Measurements from ENCODE around the gene UGT1A3.

UGT1A3 gene

DNA sequence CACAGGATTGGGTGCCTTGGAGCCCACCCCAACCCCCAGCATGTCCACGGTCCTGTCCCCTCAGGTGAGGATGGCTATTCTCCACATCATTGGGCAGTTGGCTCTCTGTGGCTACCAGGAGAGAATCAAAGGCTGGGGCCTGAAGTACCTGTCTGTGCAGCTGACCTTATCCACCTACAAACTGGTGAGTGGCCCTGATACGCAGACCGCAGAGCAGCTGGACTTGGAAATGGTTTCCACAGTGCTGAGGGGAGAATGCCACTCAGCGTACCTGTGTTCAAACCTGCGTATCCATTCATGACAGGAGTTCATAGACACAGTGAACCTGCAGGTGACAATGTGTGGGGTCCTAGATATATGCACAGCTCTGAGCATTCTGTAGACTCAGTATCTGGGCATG is 70.9 kb downstream of the UGT1A3 start:
- FAIRE-seq, result no peak
- no peak for DNase-seq (ENCODE audit: insufficient read length, low spot score)
- TF ChIP-seq TAF1 (IDR thresholded peaks at IDR 0.05; ENCODE audit: low read depth, low read length) (no peak), PAX5 (IDR thresholded peaks at IDR 0.05; ENCODE audit: insufficient read depth, low read length, severe bottlenecking) (no peak), SPI1 (IDR thresholded peaks at IDR 0.05; ENCODE audit: low read depth, low read length) (no peak), POLR2A (IDR thresholded peaks at IDR 0.05; ENCODE audit: low read depth, low read length) (no peak), POLR2AphosphoS5 (IDR thresholded peaks at IDR 0.05; ENCODE audit: low read depth, low read length) (no peak), POU2F2 (IDR thresholded peaks at IDR 0.05; ENCODE audit: low read depth, low read length) (no peak)

- no peak for DNase-seq (ENCODE audit: insufficient read length, low spot score)
- no peak for FAIRE-seq
- no peak for TF ChIP-seq POLR2A (IDR thresholded peaks at IDR 0.05; ENCODE audit: low read depth, low read length)
- TF ChIP-seq POLR2AphosphoS5 (IDR thresholded peaks at IDR 0.05; ENCODE audit: low read depth, low read length), result no peak
- TF ChIP-seq SPI1 (IDR thresholded peaks at IDR 0.05; ENCODE audit: low read depth, low read length), result no peak
- TF ChIP-seq POU2F2 (IDR thresholded peaks at IDR 0.05; ENCODE audit: low read depth, low read length), result no peak
- TF ChIP-seq TAF1 (IDR thresholded peaks at IDR 0.05; ENCODE audit: low read depth, low read length), result no peak
- no peak for TF ChIP-seq PAX5 (IDR thresholded peaks at IDR 0.05; ENCODE audit: insufficient read depth, low read length, severe bottlenecking)
These were observed 71.4 kb downstream of the UGT1A3 start for GRCh38 chr2:233800208-233800607.

DNA sequence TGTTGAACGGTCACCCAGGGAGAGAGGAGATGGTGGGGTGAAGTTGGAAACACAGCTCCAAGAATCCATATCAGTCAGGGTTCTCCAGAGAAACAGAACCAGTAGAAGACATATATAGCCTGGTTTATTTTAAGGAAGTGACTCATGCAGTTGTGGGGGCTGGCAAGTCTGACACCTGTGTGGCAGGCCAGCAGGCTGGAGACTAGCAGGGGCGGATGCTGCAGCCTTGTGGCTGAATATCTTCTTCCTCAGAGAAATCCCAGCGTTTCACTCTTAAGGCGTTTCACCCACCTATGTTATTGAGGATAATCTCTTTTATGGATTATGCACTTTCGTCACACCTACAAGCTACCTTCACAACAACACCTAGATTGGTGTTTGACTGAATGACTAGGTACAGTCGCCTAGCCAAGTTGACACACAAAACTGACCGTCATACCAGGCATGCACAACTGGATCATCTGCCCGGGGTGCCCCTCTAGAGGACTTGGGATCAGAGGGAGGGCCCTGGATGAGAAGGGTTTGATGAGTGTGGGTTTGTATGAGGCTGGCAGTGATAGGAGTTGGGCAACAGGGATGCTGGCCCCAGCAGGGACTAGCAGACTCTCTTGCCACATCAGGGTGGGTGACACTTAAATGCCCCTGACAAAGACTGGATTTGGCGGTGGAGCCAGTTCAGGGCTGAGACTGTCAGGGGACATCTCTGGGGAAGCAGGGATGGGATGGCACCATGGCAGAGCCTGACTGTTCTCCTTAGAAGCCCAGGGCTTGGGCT is 72.7 kb downstream of the UGT1A3 start:
- peak; percentile 23 for FAIRE-seq
- TF ChIP-seq TAF1 (IDR thresholded peaks at IDR 0.05; ENCODE audit: low read depth, low read length), result no peak
- peak; percentile 71 for TF ChIP-seq SPI1 (IDR thresholded peaks at IDR 0.05; ENCODE audit: low read depth, low read length)
- DNase-seq (ENCODE audit: insufficient read length, low spot score), result no peak

DNA sequence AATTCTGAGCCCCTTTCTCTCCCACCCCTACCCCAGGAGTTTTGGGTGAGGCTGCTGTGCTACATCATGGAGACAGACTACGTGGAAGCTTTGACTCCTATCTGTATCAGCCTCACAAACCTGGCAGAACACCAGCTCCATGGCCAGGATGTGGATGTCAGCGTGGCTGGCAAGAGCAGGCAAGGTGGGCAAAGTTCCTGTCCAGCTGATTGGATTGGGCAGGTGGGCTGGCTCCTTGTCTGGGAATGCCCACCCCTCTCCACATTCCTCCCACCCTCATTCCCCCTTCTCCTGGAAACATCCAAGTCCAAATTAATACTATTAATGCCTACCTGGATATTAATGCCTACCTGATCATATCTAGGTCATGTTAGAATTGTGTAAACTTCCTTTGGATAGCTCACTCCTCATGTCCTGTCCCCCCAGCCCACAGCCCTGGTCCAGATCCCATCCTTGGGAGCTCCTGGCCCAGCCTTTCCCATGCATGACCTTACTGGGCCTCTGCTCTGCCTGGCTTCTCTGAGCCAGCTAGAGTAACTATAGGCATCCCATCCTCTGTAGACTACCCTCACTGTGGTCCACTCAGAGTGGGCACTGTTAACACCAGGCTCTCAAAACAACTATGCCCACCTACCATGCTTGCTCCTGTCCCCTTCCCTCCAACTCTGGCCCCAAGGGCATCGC is 73.4 kb downstream of the UGT1A3 start:
- DNase-seq (ENCODE audit: insufficient read length, low spot score), result no peak
- TF ChIP-seq TAF1 (IDR thresholded peaks at IDR 0.05; ENCODE audit: low read depth, low read length) (no peak), POU2F2 (IDR thresholded peaks at IDR 0.05; ENCODE audit: low read depth, low read length) (no peak), SPI1 (IDR thresholded peaks at IDR 0.05; ENCODE audit: low read depth, low read length) (no peak), PAX5 (IDR thresholded peaks at IDR 0.05; ENCODE audit: insufficient read depth, low read length, severe bottlenecking) (no peak), POLR2A (IDR thresholded peaks at IDR 0.05; ENCODE audit: low read depth, low read length) (no peak), POLR2AphosphoS5 (IDR thresholded peaks at IDR 0.05; ENCODE audit: low read depth, low read length) (no peak)
- no peak for FAIRE-seq

- FAIRE-seq (no peak), DNase-seq (ENCODE audit: insufficient read length, low spot score) (no peak)
- TF ChIP-seq PAX5 (IDR thresholded peaks at IDR 0.05; ENCODE audit: insufficient read depth, low read length, severe bottlenecking) (no peak), POU2F2 (IDR thresholded peaks at IDR 0.05; ENCODE audit: low read depth, low read length) (no peak), POLR2AphosphoS5 (IDR thresholded peaks at IDR 0.05; ENCODE audit: low read depth, low read length) (no peak), TAF1 (IDR thresholded peaks at IDR 0.05; ENCODE audit: low read depth, low read length) (no peak), POLR2A (IDR thresholded peaks at IDR 0.05; ENCODE audit: low read depth, low read length) (no peak), SPI1 (IDR thresholded peaks at IDR 0.05; ENCODE audit: low read depth, low read length) (no peak)
These were observed 74.6 kb downstream of the UGT1A3 start for GRCh38 chr2:233803292-233803911.

GRCh38 chr2:233803994-233804393 is 75.2 kb downstream of the UGT1A3 start:
- no peak for DNase-seq (ENCODE audit: insufficient read length, low spot score)
- TF ChIP-seq PAX5 (IDR thresholded peaks at IDR 0.05; ENCODE audit: insufficient read depth, low read length, severe bottlenecking) (no peak), POLR2A (IDR thresholded peaks at IDR 0.05; ENCODE audit: low read depth, low read length) (no peak), POLR2AphosphoS5 (IDR thresholded peaks at IDR 0.05; ENCODE audit: low read depth, low read length) (no peak), SPI1 (IDR thresholded peaks at IDR 0.05; ENCODE audit: low read depth, low read length) (no peak), TAF1 (IDR thresholded peaks at IDR 0.05; ENCODE audit: low read depth, low read length) (no peak), POU2F2 (IDR thresholded peaks at IDR 0.05; ENCODE audit: low read depth, low read length) (no peak)
- no peak for FAIRE-seq

DNA sequence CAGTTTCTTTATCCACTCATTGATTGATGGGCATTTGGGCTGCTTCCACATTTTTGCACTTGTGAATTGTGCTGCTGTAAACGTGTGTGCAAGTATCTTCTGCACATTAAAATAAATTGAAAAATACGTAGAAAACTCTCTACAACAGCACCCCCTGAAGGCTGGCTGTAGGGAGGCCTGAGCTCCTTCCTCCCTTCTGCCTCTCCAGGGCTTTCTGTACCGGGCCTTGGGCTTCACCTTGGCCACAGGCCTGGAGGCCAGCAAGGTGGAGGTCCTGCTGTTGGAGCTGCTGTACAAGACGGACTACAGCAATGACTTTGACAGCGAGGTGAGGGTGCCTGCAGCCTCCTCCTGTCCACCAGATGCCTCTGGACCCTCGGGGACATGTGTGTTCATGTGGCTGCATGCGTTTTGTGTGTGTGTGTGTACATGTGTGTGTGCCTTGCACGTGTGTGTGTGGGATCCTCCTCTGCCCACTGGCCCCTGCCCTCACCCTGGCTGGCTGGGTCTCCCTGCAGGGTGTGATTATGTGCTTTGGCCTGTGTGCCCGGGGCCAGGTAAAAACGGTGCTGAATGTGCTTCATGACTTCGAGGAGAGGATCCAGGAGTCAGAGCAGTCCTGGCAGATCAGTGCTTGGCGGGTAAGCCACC is 78.5 kb downstream of the UGT1A3 start:
- TF ChIP-seq POLR2A (IDR thresholded peaks at IDR 0.05; ENCODE audit: low read depth, low read length), result no peak
- no peak for TF ChIP-seq POLR2AphosphoS5 (IDR thresholded peaks at IDR 0.05; ENCODE audit: low read depth, low read length)
- TF ChIP-seq PAX5 (IDR thresholded peaks at IDR 0.05; ENCODE audit: insufficient read depth, low read length, severe bottlenecking), result no peak
- TF ChIP-seq TAF1 (IDR thresholded peaks at IDR 0.05; ENCODE audit: low read depth, low read length), result no peak
- no peak for TF ChIP-seq POU2F2 (IDR thresholded peaks at IDR 0.05; ENCODE audit: low read depth, low read length)
- TF ChIP-seq SPI1 (IDR thresholded peaks at IDR 0.05; ENCODE audit: low read depth, low read length), result no peak
- FAIRE-seq (no peak), DNase-seq (ENCODE audit: insufficient read length, low spot score) (no peak)

DNA sequence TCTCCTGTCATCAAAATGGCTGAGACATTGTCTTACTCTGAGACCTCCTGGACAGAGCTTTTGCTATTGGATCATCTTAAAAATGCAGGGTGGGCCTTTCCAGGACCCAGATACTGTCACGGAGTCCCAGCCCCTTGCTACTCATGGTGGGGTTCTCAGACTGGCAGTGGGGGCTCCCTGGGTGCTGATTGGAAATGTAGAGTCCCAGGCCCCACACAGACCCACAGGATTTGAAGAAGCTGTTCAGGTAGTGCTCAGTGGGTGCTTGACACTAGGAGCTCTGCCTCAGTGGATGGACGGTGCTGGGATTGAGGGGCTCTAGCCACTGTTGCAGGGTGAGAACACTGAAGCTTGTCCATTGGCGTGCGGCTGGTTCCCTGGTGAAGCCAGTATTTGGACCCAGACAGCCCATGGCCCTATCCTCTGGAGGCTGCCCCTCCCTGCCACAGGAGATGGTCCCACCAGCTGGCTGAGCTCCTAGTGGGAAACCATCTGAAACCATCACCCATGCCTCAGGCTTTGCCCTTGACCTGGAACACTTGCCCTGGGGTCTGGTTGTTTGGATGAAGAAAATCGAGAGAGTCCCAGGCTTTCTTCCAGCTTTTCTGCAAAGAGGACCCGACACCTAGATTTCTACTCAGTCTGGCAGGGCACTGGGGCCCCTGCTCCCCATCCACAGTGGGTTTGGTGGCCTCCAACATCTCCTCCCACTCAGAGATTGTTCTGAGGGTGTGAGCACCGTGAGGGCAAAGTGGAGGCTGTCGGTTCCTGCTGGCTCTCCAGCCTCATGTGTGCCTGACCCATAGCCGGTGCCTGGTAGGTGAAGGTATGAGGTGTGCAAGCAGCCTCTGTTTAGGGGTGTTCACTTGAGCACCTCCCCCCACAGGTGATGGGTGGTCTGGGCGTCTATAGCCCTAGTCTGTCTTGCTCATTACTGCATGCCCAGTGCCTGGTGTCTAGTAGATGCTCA is 79.4 kb downstream of the UGT1A3 start:
- no peak for DNase-seq (ENCODE audit: insufficient read length, low spot score)
- no peak for FAIRE-seq
- TF ChIP-seq POLR2A (IDR thresholded peaks at IDR 0.05; ENCODE audit: low read depth, low read length) (no peak), SPI1 (IDR thresholded peaks at IDR 0.05; ENCODE audit: low read depth, low read length) (no peak)
